D721Med (cell line): Measurements from ENCODE around the gene SYTL1.
A peak's percentile ranks its signal among the peaks of the same experiment; 100 is the strongest.

Experiments used
- DNase-seq: peaks from one replicate; pipeline ENCODE4 v3.0.0; 2011; ENCODE audit warnings: low spot score; ENCODE audit not compliant: insufficient read length
- FAIRE-seq: peaks from 2 replicates; lab custom pipeline; 2011; peaks lifted over from hg19 to GRCh38; lab: Jason Lieb, UNC
- TF ChIP-seq, protein P1 (sequence below): IDR thresholded peaks from 2 replicates; pipeline ENCODE4 v1.5.1; 2012; ENCODE audit warnings: mild to moderate bottlenecking, control low read depth; ENCODE audit not compliant: insufficient read depth; ENCODE audit errors: missing control alignments

The SYTL1 gene

DNA sequence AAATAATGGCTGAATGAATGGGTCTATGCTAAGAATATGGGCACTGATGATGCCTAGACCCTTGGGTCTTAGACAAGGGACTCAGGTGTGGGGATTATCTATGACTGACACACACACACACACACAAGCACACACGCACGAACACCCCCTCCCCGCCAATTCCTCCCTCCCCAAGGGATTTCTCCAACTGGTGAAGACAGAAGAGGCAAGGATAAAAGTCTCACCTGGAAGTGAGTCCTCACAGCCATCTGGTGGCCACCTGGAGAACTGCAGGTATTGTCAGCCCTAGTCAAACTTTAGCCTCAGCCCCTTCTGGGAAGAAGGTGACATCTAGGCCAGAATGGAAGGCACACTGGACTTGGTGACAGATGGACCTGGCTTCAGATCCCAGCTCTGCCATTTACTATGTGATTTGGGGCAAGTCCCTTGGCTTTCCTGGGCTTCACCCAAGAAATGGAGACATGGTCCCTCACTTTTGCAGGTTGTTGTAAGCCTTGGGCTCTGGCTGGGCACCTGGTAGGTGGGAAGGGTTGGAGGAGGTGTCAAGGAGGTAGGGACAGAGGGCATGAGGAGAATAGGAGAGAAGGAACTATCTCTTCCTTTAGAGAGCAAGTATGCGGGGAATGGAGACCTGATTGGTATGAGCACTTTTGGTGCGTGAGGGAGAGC, 46.6 kb downstream of the SYTL1 start:
- no peak for DNase-seq
- no peak for FAIRE-seq
- TF ChIP-seq, protein P1, sequence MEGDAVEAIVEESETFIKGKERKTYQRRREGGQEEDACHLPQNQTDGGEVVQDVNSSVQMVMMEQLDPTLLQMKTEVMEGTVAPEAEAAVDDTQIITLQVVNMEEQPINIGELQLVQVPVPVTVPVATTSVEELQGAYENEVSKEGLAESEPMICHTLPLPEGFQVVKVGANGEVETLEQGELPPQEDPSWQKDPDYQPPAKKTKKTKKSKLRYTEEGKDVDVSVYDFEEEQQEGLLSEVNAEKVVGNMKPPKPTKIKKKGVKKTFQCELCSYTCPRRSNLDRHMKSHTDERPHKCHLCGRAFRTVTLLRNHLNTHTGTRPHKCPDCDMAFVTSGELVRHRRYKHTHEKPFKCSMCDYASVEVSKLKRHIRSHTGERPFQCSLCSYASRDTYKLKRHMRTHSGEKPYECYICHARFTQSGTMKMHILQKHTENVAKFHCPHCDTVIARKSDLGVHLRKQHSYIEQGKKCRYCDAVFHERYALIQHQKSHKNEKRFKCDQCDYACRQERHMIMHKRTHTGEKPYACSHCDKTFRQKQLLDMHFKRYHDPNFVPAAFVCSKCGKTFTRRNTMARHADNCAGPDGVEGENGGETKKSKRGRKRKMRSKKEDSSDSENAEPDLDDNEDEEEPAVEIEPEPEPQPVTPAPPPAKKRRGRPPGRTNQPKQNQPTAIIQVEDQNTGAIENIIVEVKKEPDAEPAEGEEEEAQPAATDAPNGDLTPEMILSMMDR: peak; percentile 83

DNA sequence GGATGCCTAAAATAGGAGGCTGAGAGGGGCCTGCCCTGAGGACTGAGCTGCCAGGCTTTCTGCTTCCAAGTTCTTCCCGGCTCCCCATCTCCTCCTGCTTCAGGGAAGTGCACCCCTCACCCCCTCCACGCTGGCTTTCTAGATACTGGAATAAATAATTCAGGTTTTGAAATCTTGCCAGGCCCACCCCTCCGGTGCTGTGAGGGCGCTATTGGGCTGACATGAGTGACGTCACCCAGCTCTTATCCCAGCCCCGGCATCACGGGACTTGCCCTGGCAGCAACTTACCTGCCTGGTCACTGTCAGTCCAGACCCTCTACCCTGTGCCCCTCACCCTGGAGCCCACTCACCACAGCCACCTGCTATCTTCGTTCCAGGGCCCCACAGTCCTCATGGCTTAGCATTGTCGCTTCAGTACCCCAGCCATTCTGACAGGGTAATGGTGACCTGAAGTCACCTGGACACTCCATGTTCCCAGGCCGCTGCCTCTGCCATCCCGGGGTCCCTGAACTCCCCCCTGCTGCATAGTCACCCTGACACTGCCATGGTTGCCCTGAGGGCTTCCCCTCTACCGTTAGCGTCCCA, 49.8 kb downstream of the SYTL1 start:
- no peak for FAIRE-seq
- TF ChIP-seq, protein P1: no peak
- no peak for DNase-seq

DNA sequence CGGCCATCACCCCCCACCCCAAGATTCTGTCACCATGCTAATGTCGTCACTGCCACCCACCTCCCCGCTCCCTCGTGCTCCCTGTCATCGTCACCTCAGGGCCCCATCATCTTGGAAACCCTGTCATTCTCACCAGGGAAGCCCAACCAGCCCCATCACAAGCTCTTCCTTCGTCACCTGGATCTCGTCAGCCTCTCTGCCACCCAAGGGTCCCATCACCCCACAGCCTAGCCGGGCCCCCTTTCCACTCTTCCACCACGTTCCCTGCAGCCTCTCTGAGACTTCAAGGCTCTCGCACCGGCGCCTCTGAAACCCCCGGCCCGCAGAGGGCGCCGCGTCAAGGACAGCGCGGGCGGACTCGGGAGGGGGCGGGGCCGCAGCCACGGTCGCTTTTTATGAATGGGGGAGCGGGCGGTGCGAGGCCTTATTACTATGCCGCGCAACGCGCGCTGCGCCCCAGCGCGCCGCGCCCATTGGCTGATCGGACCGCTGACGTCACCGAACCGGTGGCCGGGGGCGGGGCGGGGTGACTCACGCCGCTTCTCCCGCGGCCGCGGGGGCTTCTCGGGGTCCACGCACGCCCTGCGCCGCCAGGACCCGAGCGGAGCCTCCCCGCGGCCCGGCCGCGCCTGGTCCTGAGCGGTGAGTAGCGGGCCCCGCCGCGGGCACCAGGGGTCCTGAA, 50.4 kb downstream of the SYTL1 start, which contains the start of gene GPR3:
Gene GPR3 (plus strand): TSS at position 527 of the 682 bp plus-strand sequence. CDS start 1,177 bp downstream, outside the sequence.
- TF ChIP-seq, protein P1: peak; percentile 58
- DNase-seq (peak; percentile 86), FAIRE-seq (no peak)

DNA sequence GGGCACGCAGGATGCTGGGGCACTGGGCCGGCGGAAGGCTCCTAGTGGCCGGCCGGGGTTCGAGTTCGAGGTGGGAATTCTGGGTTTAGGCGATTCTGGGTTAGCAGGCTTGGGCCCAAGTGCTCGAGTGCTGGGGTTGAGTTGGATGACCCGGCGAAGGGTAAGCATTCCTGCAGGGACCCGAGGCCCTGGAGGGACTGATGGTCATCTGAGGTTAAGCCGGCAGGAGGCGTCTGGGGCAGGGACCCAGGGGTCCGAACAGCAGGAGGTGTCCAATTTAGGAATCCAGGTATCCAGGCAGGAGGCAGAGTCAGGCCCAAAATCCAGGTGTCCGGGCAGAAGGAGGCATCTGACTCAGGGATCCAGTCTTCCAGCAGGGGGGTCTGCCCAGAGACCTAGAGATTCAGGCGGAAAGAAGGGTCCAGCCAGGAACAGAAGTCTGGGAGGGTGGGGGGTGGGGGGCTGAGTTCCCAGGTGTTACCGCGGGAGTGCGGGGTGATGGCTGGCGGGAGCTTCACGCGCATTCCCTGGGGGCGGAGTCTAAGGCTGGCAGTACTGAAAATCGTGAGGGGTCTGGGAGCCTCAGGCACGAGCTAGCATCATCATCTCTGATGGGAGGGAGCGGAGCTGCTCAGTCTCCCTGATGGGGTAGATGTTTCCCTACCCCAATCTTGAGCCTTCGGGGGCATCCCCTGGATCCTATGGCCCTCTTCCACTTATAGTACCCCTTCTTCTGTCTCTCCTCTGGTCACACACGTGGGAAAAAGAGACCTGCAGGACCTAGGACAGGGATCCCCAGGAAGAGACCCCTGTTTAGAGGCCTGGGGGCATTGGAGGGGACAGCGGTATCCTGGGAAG, 51.2 kb downstream of the SYTL1 start:
- TF ChIP-seq, protein P1: no peak
- FAIRE-seq (no peak), DNase-seq (no peak)

DNA sequence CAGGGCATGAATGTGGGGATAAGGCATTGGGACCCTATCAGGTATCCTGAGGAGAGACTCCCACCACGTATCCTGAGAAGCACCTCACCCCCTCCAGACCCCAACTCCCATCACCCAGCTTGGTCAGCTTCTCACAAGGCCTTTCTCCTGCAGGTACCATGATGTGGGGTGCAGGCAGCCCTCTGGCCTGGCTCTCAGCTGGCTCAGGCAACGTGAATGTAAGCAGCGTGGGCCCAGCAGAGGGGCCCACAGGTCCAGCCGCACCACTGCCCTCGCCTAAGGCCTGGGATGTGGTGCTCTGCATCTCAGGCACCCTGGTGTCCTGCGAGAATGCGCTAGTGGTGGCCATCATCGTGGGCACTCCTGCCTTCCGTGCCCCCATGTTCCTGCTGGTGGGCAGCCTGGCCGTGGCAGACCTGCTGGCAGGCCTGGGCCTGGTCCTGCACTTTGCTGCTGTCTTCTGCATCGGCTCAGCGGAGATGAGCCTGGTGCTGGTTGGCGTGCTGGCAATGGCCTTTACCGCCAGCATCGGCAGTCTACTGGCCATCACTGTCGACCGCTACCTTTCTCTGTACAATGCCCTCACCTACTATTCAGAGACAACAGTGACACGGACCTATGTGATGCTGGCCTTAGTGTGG, 51.9 kb downstream of the SYTL1 start:
- DNase-seq (no peak), FAIRE-seq (no peak)
- TF ChIP-seq, protein P1: no peak

DNA sequence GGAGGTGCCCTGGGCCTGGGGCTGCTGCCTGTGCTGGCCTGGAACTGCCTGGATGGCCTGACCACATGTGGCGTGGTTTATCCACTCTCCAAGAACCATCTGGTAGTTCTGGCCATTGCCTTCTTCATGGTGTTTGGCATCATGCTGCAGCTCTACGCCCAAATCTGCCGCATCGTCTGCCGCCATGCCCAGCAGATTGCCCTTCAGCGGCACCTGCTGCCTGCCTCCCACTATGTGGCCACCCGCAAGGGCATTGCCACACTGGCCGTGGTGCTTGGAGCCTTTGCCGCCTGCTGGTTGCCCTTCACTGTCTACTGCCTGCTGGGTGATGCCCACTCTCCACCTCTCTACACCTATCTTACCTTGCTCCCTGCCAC, 52.4 kb downstream of the SYTL1 start:
- DNase-seq (no peak), FAIRE-seq (no peak)
- TF ChIP-seq, protein P1: no peak
